Measurements from ENCODE around the gene CACNA2D2.
"Not testable (repeated sequence)": the region's sequence is repeated elsewhere in the genome, so short reads cannot be mapped to it uniquely, and the experiment has no call there.

Gene CACNA2D2

DNA sequence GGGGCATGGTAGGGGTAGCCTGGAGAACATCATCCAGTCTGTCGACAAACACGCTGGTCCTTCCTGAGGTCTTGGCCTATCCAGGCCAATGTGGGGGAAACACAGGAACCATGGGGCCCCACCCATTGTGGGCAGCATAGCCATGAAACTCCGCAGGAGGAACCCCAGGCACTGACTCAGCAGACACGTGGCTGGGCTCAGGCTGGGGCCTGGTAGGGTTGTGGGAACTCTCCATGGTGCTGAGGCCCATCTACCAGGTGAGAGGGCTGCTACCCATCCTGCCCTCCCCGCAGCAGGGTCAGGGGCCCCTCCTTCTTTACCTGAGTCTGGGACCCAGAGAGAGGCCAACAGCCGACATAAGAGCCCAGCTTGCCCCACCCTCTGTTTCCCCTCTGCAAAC lies 22.6 kb upstream of the CACNA2D2 start:
- DNase-seq, result peak; percentile 84

DNA sequence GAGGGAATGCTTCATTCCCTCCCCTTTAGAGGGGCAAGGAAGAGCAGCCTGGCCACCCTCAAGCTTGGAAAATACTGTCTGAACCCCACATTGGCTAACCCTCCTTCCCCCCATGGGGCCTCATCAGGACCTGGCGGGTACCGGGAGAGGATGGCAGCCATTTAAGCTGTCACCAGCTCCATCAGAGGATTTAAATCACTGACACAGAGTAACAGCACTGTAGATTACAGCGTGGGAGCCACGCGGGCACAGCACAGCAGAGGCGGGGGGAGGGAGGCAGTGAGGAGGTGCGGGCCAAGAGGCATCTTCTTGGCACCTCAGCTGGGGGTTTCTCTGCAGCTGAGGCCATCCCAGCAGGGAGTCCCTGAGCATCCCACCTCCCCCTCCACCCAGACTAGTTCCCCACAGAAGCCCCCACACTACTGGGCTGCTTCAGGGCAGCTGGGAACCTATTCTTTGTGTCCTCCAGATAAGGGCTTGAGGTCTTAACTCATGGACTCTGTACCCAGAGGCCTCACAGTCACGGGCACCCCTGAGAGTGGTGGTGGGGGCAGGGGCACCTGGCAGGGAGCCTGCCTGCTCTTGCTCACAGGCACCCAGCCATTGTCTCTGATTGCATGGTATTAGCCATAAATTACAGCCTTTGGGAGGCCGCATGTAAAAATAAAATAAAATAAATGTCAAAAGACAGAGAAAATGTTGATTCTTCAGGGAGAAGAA lies 21.9 kb upstream of the CACNA2D2 start:
- no peak for DNase-seq

DNA sequence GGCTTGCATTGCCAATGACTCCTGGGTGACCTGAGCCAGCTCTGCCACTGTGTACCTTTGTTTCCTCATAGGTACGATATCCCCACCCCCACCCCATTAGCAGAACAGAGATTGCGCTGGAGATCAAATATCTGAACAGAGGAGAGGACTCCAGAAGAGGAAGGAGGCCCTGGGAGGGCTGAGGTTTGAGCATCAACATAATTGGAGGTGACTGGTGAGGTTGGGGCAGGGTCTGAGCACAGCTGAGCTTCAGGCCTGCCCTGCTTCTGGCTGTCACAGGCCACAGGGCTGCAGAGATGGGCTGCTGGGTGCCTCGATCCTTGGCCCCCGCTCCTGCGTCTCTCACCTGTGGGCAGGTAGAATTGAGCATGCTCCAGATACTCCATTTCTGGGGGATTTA lies 21.3 kb upstream of the CACNA2D2 start:
- no peak for DNase-seq

DNA sequence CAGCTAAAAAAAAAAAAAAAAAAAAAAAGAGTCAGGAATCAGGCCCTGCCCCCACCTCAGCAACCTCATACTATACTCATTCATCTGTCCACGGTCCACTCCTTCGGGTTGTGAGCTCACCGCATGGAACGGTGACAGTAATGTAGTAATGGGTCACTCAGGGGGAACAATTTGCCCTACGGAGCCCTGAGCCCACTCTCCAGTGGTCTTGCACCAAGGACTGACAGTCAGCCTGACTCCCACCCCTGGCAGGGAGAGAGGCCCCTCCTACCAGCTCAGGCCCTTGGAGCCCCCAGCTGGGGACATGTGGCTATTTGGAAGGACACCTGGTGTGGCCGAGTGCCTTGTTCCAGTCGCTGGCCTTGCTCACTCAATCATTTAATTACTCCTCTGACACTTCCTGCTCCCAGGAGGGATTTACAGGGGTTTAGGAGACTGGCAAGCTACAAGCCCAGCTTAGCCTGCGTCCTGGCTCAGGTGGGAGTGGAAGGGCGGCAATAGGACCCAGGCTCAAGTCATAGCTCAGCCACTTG lies 19.9 kb upstream of the CACNA2D2 start:
- no peak for DNase-seq

DNA sequence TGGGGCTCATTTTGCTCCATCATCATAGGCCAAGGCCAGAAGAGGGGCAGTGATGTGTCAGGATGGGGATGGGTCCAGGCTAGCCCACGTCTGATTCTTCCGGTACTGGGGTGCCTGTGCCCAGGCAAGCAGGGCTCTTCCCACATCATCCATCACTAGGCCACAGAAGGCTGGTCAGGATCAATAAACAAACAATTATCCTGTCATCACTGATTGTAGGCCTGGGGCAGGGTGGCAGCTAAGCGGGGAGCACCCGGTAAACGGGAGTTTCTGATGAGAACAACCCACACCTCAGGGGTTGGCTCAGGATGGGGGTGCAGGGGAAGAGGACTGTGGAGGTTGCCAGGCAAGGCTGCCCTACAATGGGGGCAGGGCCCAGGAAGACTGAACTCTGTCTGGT lies 18.1 kb upstream of the CACNA2D2 start:
- no peak for DNase-seq

DNA sequence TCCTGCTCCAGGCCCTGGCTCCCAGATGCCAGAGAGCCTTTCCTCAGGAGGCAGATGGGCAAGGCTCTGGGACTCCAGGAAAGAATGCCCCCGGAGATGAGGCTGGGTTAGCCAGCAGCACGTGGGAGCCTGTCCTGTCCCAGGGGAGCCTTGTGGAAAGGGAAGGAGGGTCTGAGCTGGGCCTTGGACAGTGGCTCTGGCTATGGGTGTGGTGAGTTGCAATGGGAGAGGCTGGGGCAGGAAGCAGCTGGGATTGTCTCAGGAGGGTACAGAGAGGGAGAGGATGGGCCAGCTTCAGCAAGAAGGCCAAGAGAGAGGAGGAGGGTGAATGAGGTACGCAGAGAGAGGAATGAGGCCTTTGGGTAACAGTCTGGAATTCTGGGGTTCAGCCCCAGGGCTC lies 17.4 kb upstream of the CACNA2D2 start:
- DNase-seq, result no peak

DNA sequence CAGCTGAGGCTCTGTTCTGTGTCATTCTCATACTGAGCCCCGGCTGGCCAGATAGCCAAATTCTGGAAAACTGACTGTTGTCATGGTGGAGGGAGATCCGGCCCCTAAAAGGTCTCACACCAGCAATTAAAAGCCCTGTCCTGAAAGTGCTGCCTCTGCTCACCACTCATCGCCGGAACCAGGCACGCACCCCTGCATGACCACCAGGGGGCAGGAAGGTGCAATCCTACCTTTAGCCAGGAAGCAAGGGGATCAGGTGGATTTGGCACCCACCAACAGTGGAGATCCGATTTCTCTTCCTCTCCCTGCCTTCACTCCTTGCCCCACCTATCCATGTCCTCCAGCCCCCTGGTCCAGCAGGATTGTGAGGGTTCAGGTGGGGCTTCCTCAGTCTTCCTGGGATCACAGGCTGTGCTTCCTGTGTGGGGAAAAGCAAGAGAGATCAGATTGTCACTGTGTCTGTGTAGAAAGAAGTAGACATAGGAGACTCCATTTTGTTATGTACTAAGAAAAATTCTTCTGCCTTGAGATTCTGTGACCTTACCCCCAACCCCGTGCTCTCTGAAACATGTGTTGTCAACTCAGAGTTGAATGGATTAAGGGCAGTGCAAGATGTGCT lies 16.1 kb upstream of the CACNA2D2 start:
- DNase-seq, result peak; percentile 87

DNA sequence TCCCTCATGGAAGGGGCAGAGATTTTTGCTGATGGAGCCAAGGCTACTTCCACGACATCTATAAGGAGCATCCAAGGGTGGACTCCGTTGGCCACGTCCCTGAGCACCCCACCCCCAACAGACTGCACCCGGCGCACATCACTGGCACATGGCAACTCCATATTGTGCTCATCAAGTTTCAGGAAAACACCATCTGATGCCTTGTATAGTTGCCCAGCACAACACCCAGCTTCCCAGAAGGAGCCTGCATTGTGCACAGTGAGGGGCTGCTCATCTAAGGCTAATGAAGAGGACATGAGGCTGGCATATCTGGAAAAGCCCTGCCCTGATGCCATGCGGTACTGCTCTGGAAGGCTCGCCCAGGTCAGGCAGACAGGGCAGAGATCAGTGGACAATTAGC lies 15.0 kb upstream of the CACNA2D2 start:
- DNase-seq, result no peak

DNA sequence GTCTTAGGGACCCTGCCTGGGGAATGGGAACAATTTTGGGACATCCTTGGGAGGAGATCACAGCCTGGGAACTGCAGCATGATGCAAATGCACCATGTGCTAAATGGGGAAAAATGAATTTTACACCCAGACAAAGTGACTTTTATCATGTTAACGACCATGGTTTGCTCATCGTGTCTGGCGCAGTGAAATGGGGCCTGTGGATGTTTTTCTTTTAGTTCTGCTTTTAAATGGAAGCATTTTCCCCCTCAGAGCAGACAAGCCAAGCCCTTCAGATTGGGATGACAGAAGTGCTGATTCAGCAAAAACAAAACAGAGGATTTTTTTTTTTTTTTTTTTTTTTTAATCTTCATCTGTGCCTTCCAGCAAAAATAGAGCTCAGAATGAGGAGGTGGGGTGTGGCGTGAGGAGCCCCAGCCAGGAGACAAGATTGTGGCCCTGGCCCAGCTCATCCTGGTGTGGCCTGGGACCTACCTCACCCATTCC lies 14.3 kb upstream of the CACNA2D2 start:
- no peak for DNase-seq

DNA sequence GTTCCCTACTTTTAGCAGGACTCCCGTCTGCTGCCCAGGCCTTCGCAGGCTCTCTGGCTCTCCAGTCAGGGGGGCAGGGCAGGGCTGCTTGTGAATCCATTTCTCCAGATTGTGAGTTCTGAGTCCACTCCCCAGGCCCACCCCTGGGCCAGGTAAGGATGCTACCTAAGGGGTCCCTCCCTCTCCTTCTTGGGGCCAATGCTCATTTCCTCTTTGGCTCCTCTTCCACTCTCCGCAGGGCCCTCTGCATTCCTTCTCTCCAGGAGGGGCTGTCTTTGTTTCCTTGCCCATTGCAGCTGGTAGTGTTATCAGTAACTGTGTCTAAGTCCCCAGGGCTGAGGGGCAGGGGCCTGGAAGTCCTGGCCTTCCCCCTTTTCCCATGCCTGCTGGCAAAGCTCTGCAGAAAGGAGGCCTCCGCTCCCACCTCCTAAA lies 13.0 kb upstream of the CACNA2D2 start:
- no peak for DNase-seq

DNA sequence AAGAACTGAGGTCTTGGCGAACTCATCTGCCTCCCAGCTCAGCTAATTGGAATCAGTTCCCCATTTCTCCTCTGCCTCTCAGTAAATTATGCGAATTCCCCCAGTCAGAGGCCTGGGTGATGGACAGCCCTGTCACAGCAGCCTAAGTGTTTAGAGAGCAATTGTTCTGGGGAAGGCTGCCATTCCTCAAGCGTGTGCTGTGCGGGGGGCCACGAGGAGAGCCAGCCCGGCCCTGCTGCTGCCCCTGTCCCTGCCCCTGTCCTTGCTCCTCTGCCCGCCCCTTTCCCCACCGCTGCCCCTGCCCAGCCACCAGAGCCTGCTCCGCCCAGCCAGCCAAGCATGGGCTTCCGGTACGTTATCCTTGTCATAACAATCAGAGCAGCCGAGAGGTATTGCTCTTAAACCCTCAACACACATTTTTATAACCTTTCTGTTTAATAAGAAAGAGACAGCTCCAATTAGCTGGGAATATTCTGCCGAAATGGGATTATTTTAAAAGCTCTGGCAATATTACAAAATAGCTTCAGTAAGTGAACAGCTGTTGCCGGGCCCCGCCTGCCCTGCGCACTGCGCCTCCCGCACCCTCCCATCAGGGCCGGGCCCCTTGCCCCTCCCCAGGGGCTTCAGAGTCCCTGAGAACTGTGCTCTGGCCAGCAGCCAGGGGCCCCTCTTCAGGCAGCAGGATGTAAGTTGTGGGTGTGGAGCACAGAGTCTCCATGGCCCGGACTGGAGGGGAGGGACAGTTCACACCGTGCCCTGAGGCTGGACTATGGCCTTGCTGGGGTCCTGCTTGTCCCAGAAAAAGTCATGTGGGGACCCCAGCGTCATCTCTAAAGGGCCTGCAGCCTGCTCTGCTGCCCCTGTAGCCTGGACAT lies 12.4 kb upstream of the CACNA2D2 start:
- DNase-seq, result no peak

DNA sequence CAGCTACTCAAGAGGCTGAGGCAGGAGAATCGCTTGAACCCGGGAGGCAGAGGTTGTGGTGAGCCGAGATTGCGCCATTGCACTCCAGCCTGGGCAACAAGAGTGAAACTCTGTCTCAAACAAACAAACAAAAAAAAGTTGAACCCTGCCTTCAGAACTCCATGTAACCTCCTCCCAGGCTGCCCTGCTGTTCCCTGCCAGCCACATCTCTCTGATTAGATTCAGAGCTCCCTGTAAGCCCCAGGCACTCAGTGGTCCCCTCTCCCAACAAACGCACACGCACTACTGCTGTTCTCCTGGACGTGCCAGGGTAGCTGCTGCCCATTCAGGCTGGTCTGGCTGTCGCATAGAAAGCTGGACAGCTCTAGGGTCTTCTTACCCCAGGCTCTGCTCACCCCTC lies 9.5 kb upstream of the CACNA2D2 start:
- not testable (repeated sequence) for DNase-seq

DNA sequence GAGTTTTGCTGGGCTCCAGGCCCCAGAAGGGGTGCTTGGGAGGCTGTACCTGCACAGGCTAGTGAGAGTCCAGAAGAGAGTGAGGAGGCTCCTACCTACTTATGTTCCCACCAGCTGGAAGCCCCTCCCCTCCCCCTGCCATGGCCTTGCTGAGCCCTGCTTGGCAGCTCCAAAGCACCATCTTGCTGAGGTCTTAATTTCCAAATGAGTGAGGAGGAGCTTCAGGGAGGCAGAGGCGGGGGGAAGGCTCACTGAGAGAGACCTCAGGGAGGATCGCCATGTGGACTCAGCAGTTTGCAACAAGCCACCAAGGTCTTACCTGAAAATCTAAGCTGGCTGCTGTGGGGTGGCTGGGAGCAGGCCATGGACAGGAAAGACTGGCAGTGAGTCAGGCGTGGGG lies 8.7 kb upstream of the CACNA2D2 start:
- DNase-seq, result no peak

DNA sequence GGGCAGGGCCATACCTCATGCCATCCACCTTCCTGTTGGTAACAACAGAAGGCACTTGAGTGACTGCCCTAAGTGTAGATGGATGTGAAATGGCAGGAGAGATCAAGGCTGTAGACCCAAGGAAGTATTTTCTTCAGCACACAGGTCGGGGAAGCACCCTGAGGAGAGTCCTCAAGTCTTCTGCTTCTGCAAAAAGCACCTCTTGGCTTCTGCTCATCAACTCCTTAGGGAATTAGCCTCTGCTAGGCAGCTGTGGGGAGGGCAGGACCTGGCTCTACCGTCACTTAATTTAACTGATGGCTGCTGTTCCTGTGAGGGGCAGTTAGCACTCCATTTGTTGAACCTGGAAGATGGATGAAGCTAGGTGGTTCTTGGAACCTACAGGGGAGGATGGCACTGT lies 6.9 kb upstream of the CACNA2D2 start:
- no peak for DNase-seq

DNA sequence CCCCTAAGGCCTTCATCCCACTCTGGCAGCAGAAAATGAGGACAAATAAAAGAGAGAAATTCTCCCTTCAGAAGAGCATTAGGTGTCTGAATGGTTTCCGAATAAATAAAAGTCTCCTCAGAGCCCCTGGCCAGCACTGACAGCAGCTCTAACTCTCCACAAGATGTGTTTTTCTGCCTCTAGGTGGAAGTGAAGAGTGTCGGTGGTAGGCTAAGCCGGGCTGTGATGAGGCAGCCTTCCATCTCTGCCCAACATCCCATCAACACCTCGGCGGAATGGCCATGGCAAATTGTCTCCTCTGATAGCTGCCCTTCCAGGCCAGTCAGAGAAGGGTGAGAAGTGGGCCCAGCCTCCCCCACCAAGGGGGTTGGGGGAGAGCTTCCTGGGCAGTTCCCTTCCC lies 6.3 kb upstream of the CACNA2D2 start:
- DNase-seq, result no peak

DNA sequence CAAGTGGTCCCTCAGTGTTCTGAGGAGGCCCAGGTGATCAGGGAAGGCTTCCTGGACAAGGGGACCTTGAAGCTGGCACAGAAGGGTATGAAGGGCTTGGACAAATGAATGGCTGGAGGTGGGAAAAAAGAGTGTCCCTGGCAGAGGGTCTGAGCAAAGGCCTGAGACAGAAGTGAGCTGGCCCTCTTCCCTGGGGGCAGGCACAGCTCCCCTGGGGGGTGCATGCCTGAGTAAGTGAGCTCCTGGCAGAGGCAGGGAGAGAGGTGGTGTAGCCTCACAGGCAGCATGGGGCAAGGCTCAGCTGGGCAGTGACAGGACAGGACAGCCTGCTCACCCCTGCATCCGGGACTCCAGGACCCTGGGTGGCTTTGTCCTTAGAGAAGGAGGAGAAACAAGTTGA lies 5.4 kb upstream of the CACNA2D2 start:
- DNase-seq, result no peak

DNA sequence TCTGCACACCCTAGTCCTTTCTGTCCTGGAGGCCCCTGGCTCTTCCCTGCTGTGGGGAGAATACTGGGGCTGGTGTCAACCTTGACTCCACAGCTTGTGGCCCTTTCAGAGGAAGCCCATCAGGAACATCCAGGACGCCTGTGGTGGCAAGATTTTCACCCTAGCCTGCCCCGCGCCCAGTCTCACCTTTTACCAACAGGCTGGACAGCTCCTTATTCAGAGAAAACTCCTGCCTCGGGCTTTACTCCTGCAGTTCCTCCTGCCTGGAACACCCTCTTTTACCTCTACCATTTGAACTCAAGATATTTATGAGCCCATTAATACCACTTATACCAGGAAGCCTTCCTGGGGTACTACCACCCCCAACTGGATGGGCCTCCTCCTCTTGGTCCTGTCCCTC lies 2.7 kb upstream of the CACNA2D2 start:
- no peak for DNase-seq

DNA sequence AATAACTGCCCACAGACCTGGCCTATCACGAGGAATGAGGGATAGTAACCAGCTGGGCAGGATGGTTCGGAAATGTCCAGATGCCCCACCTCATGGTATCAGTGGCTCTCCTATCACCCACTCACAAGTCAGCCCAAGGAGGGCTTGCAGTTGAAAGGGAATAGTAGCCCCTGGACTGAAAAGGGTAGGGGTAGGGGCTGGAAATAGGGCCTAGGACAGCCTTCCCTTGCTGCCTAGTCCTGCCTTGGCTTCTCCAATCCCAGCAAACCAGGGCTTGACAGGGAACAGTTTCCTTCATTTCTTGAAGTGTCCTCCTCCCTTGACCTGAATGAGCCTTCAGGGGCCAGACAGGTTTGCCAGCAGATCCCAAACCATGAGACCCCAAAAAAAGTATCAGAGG lies 1.2 kb upstream of the CACNA2D2 start:
- no peak for DNase-seq

DNA sequence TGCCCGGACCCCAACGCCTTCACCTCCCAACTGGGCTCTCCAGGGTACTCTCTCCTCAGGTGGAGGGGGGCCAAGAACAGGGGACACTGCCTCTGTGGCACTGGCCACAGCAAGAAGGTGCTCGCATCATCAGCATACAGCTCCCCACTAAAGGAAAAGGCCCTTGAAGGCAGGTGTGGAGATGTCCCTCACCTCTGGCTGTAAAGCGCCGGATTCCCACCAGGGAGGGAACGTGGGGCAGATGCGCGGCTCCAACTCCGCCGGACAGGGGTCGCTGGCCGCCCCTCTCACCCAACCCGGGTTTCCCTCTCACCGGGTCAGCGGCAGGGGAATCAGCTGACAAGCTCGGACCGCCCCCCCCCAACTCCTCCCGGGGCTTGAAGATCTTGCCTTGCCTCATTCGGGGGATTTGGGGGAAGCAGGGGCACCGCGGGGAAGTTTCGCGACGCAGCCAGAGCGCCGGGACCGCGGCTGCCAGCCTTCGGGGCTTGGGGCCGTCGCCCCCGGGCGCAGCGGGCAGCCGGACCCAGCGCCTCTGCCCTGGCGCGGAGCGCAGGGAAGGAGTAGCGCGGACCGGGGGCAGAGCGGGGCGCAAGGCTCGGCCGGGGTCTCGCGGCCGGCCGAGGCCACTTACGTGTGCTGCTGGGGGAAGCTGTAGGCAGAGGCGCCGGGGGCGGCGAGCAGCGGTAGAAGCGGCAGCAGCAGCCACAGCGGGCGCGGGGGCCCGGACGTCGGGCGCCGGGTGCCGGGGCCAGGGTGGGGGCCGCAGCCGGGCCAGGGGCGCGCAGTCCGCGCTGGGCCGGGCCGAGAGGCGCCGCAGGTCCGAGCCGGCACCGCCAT lies 630 bp downstream of the CACNA2D2 start:
- no peak for DNase-seq

DNA sequence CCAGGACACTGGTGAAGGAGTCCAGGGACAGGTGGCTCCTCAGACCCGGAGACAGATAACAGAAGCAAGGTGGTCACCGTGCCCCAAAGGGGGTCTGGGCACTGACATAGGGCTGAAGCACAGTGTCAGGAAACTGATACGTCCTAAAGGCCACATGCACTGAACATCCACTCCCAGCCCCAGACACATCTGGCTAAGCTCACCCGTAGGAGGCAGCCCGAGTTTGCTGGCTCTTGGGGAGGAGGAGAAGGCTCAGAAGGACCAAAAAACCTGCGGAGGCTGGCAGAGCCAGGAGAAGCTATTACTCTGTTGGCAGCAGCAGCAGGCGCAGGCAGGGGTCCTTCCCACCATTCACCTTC lies 1.2 kb downstream of the CACNA2D2 start:
- no peak for DNase-seq

DNA sequence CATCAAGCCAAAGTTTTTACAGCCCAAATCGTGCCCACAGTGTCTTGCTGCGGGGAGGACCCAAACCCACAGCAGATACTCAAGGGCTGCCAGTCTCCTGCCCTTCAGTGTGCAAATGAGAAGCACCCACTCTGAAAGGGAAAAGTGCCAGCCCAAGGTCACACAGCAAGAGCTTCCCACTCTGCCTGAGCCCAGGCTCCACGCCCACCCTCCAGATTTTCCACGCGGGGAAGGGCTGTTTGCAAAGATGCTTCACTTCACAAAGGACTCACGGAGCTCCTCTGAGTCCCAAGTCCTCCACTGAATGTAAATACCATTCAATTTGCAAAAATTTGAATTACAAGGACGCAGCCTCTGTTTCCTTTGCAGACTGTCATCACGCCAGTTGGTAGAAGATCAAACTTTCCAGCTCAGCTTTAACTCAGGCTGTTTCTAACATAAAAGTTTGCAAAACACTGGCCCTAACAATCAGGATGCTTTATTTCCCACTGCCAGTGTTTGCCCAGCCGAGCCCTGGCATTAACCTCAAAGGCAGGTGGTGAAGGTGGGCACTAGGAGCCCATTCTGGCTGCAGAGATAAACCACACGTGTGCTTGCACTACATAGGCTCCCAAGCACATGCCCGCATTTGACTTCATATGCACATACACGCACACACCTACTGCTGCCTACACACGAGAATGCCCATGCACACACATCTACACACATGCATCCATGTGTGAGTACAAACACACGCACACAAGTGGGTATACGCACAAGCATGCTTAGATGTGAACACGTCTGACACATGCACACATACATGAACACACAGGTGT lies 7.6 kb downstream of the CACNA2D2 start:
- no peak for DNase-seq

DNA sequence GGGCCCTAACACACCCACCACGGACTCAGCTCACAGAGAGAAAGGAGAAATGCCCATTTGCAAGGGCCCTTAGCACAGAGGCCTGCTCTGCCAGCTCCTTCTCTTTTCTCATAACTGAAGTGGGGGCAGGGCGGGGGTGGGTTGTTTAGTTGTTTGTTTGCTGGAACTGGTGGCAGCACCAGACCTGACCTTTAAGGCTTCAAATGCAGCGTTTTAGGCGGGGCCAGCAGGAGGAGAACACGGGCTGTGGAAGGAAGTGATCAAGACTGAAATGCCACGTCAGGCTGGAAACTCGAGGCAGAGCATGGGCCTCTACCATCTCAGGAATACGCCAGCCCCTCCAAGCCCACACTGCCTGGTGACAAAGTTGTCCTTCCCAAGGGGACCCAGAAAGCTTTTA lies 9.3 kb downstream of the CACNA2D2 start:
- no peak for DNase-seq

All from activated CD4-positive, alpha-beta T cell treated with anti-CD3 and anti-CD28 coated beads for 48 hours (primary cell).